OCI-LY7 (cell line): ENCODE results near the gene ZSCAN10. TPM values are rescaled to one million over a fixed set of nuclear protein-coding genes. Genes with fewer than 3 reads are reported as not detected.

ENCODE experiments used
- BruUV-seq: library from RNA; stranded (reverse); fragments of 400-500 nt; replicated peaks from 2 replicates; lab custom pipeline; 2021; lab: Mats Ljungman, UMichigan
- CTCF ChIA-PET: fragments of 300-600 bp; sonication (Branson Sonifier 250); formaldehyde crosslinking; loops from one replicate; lab custom pipeline; 2022; ENCODE audit warnings: antibody characterized with exemption; ENCODE audit not compliant: unreplicated experiment; lab: Charles Lee
- POLR2A ChIA-PET: fragments of 300-600 bp; sonication (Branson Sonifier 250); formaldehyde crosslinking; loops from one replicate; lab custom pipeline; 2022; ENCODE audit warnings: antibody characterized with exemption; lab: Charles Lee
- DNase-seq: peaks from one replicate; pipeline ENCODE4 v3.0.0-alpha.2; 2015; ENCODE audit warnings: low spot score
- H2AFZ ChIP-seq: fragments of 200-600 bp; sonication (generic), shearing (Covaris generic); 2 replicates; pipeline ENCODE4 v1.6.1; 2014; ENCODE audit warnings: mild to moderate bottlenecking, antibody characterized with exemption, low read length, moderate library complexity
- H3K27ac ChIP-seq: fragments of 200-600 bp; sonication (generic); 2 replicates; pipeline ENCODE4 v1.5.1; 2014; ENCODE audit warnings: mixed run types, low read depth, mild to moderate bottlenecking, moderate library complexity, low read length, inconsistent platforms; ENCODE audit not compliant: poor library complexity, severe bottlenecking
- H3K36me3 ChIP-seq: fragments of 200-600 bp; sonication (generic); 2 replicates; pipeline ENCODE4 v1.6.1; 2014; ENCODE audit warnings: mild to moderate bottlenecking, antibody characterized with exemption, low read length, moderate library complexity, mixed read lengths; ENCODE audit not compliant: insufficient read depth
- H3K4me1 ChIP-seq: fragments of 200-600 bp; sonication (generic); 2 replicates; pipeline ENCODE4 v1.5.1; 2014; ENCODE audit warnings: mild to moderate bottlenecking, low read length; ENCODE audit not compliant: insufficient read depth, poor library complexity, severe bottlenecking
- H3K4me2 ChIP-seq: fragments of 200-600 bp; sonication (generic); 2 replicates; pipeline ENCODE4 v1.6.1; 2014; ENCODE audit warnings: mild to moderate bottlenecking, low read length
- H3K4me3 ChIP-seq: fragments of 200-600 bp; sonication (generic); 2 replicates; pipeline ENCODE4 v1.5.1; 2014; ENCODE audit warnings: mild to moderate bottlenecking, low read depth, low read length; ENCODE audit not compliant: poor library complexity, severe bottlenecking
- H3K79me2 ChIP-seq: fragments of 200-600 bp; sonication (generic); 2 replicates; pipeline ENCODE4 v1.6.1; 2016; ENCODE audit warnings: low read depth, mild to moderate bottlenecking, low read length, moderate library complexity, mixed read lengths; ENCODE audit not compliant: insufficient read depth
- H3K9me2 ChIP-seq: fragments of 200-600 bp; sonication (generic); 2 replicates; pipeline ENCODE4 v1.6.1; 2016; ENCODE audit warnings: mild to moderate bottlenecking, low read length, mixed read lengths; ENCODE audit not compliant: insufficient read depth
- H3K9me3 ChIP-seq: fragments of 200-600 bp; sonication (generic); 2 replicates; pipeline ENCODE4 v1.6.1; 2014; ENCODE audit warnings: mild to moderate bottlenecking, mixed run types, low read length, mixed read lengths
- H4K20me1 ChIP-seq: fragments of 200-600 bp; sonication (generic); 2 replicates; pipeline ENCODE4 v1.6.1; 2014; ENCODE audit warnings: mild to moderate bottlenecking, antibody characterized with exemption, low read length, moderate library complexity, mixed read lengths; ENCODE audit not compliant: insufficient read depth
- CTCF ChIP-seq: fragments of 200-600 bp; sonication (generic); conservative IDR thresholded peaks from 2 replicates; pipeline ENCODE4 v1.5.1; 2014; ENCODE audit warnings: mild to moderate bottlenecking, antibody characterized with exemption, low read length, moderate library complexity, mixed read lengths
- EZH2phosphoT487 ChIP-seq: fragments of 200-600 bp; sonication (generic); IDR thresholded peaks from 2 replicates; pipeline ENCODE4 v1.6.1; 2018; ENCODE audit warnings: low read depth, borderline replicate concordance, mild to moderate bottlenecking, mixed run types, antibody characterized with exemption, low read length, moderate library complexity, mixed read lengths
- intact Hi-C: fragments of 100-400 bp; cut with micrococcal nuclease; formaldehyde crosslinking; loops from one replicate; pipeline ENCODE4 v1.10.0; 2022; ENCODE audit not compliant: unreplicated experiment
- total RNA-seq, 2 experiments: library from RNA; depleted of rRNA in 1 of 2; stranded (reverse); fragments of >200 nt in 1 of 2; shearing (Covaris generic) in 1 of 2; gene quantifications; 2 replicates each; pipeline ENCODE4 v1.2.3, GENCODE V29; 2014 to 2022

ZSCAN10 gene
- total RNA-seq, 2 experiments from 2014 or later: 0.09 to 0.49 TPM

DNA sequence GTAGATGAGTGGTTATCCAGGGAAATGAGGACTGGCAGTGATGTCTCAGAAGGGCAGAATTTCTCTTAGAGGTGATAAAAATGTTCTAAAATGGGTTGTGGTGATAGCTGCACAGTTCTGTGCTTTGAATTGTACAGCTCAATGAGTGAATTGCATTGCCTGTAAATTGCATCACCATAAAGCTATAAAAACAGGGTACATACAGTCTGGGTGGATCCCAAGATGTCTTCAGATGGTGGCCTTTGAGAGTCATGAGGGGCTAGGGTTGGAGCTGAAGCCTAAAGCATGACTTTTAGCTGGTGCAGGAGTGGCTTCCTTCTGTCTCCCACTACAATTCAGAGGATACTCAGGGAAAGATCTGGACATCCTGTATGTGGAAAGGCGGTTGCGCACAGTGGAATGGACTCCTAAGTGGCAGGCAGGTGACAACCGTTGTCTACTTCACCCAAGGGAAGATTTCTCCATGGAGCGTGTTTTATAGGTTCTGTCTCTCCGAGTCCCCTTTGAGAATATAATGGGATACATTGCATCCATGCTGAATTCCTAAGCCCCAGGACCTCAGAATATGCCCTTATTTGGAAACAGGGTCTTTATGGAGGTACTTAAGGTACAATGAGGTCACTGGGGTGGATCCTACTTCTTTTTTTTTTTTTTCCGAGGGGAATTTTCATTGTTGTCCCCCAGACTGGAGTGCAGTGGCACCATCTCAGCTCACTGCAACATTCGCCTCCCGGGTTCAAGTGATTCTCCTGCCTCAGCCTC is 35.3 kb downstream of the ZSCAN10 start:
- H3K4me3 ChIP-seq: no peak overlapping the region
- H3K27ac ChIP-seq: no peak overlapping the region
- TF ChIP-seq CTCF: no peak
- TF ChIP-seq EZH2phosphoT487: no peak
- no peak for DNase-seq
- H3K4me1 ChIP-seq: peaks cover 4% of the 10 kb centered on the region
- ChIA-PET CTCF (no interaction called here), POLR2A (interaction anchor here (1.4 kb wide), 1 partner anchor 14 kb away, joined by 3 read pairs; no protein-coding TSS in a partner anchor)
- H2AFZ ChIP-seq: no peak overlapping the region
- no peak overlapping the region for H3K4me2 ChIP-seq
- H3K79me2 ChIP-seq: no peaks in the 10 kb centered on the region
- intact Hi-C loops: no loop called here
- H4K20me1 ChIP-seq: no peaks in the 10 kb centered on the region
- BruUV-seq: no TSS peak
- no peaks in the 10 kb centered on the region for H3K9me3 ChIP-seq
- H3K36me3 ChIP-seq: no peaks in the 10 kb centered on the region
- no peaks in the 10 kb centered on the region for H3K9me2 ChIP-seq

DNA sequence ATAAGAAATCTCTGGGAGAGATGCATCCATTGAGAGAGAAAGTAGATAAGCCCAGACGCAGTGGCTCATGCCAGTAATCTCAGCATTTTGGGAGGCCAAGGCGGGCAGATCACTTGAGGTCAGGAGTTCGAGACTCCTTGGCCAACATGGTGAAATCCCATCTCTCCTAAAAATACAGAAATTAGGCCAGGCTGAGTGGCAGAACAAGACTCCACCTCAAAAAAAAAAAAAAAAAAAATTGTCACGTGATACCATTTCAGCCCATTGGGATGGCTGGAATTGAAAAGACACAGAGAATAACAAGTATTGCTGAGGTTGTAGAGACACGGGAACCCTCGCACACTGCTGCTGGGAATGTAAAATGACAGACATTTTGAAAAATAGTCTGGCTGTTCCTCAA is 36.5 kb downstream of the ZSCAN10 start:
- ChIA-PET POLR2A (interaction anchor here (1.4 kb wide), 1 partner anchor 15 kb away, joined by 3 read pairs; no protein-coding TSS in a partner anchor), CTCF (no interaction called here)
- Histone ChIP-seq H3K4me1 (peaks cover 11% of the 10 kb centered on the region), H3K9me3 (no peaks in the 10 kb centered on the region), H3K27ac (no peak overlapping the region), H3K79me2 (no peaks in the 10 kb centered on the region), H3K9me2 (no peaks in the 10 kb centered on the region), H2AFZ (no peak overlapping the region), H4K20me1 (no peaks in the 10 kb centered on the region), H3K4me2 (no peak overlapping the region), H3K4me3 (no peak overlapping the region), H3K36me3 (no peaks in the 10 kb centered on the region)
- intact Hi-C loops: no loop called here
- TF ChIP-seq EZH2phosphoT487 (no peak), CTCF (no peak)
- no peak for DNase-seq
- BruUV-seq: no TSS peak
